Measurements from ENCODE around the gene CAB39L. TPM values are rescaled to one million over a fixed set of nuclear protein-coding genes. Genes with fewer than 3 reads are reported as not detected.
"Not testable (repeated sequence)": the region's sequence is repeated elsewhere in the genome, so short reads cannot be mapped to it uniquely, and the experiment has no call there.

CAB39L gene
- total and polyA plus RNA-seq, 11 donors: 5.9 to 27.4 (median 16.2) TPM

DNA sequence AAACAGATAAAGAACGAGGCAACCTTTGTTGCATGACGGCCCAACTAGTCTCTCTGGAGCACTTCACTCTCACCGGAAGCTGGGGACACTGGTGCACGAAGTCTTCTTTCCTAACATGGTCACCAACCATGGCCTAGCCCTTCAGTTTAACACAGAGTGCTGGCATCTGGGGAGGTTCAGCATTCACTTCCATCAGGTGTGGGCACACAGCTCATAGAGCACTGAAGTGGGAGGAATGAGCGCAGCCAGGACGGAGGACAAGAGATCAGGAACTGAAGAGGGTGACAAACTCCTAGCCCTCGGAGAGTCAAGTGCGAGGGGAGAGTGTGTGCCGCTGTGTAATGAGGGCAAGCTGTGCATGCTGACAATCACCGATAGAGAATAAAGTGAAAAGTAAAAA, 103.7 kb downstream of the CAB39L start:
- DNase-seq: peak in 1 of 5 donors; percentile 33
- 70 to 79% (median 77%) methylated on average over 10 of the region's 10 CpGs for WGBS, 4 donors
- peak in 3 of 4 donors; percentile 68 to 77 (median 72) for ATAC-seq
- peaks cover 0 to 5% (median 0%) of the 10 kb centered on the region in 12 donors for H3K4me1 ChIP-seq
- no peaks in the 10 kb centered on the region for H3K27me3 ChIP-seq
- intact Hi-C loops (cut with DNase I): no loop called here
- H3K9me3 ChIP-seq: no peaks in the 10 kb centered on the region
- H3K4me3 ChIP-seq: no peak overlapping the region
- peaks cover 0 to 34% (median 13%) of the 10 kb centered on the region in 9 donors for H3K36me3 ChIP-seq
- H3K27ac ChIP-seq: no peak overlapping the region
- TF ChIP-seq, protein P1, sequence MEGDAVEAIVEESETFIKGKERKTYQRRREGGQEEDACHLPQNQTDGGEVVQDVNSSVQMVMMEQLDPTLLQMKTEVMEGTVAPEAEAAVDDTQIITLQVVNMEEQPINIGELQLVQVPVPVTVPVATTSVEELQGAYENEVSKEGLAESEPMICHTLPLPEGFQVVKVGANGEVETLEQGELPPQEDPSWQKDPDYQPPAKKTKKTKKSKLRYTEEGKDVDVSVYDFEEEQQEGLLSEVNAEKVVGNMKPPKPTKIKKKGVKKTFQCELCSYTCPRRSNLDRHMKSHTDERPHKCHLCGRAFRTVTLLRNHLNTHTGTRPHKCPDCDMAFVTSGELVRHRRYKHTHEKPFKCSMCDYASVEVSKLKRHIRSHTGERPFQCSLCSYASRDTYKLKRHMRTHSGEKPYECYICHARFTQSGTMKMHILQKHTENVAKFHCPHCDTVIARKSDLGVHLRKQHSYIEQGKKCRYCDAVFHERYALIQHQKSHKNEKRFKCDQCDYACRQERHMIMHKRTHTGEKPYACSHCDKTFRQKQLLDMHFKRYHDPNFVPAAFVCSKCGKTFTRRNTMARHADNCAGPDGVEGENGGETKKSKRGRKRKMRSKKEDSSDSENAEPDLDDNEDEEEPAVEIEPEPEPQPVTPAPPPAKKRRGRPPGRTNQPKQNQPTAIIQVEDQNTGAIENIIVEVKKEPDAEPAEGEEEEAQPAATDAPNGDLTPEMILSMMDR (IDR thresholded peaks at IDR 0.05): no peak
- TF ChIP-seq POLR2A (IDR thresholded peaks at IDR 0.05): no peak

DNA sequence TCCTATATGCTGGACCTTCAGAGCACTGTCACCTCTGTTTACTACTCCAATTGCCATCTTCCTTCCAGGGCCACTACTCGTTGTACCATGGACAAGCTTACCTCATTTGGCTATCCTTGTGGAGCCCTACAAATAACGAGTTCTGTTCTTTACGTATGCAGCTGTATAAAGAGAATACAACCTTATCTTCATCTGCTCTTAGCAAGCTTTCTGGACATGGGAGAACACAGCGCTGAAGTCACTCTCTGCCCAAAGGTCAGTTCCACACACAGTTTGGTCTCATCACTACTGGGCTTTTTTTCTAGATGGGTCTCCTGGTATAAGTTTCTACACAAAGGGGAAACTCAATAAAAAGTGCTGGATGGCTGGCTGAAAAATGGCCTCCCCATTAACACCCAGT, 107.2 kb downstream of the CAB39L start:
- Histone ChIP-seq H3K27me3 (no peaks in the 10 kb centered on the region), H3K9me3 (no peaks in the 10 kb centered on the region), H3K27ac (no peak overlapping the region), H3K4me1 (peaks cover 0 to 6% (median 0%) of the 10 kb centered on the region in 12 donors), H3K4me3 (no peak overlapping the region), H3K36me3 (peaks cover 0 to 29% (median 10%) of the 10 kb centered on the region in 9 donors)
- TF ChIP-seq, protein P1 (IDR thresholded peaks at IDR 0.05): no peak
- no peak for TF ChIP-seq POLR2A (IDR thresholded peaks at IDR 0.05)
- intact Hi-C loops (cut with DNase I): no loop called here
- WGBS, 4 donors: 77 to 81% (median 79%) methylated on average over 4 of the region's 4 CpGs
- peak in 2 of 4 donors; percentile 18 to 59 for ATAC-seq
- DNase-seq: no peak

DNA sequence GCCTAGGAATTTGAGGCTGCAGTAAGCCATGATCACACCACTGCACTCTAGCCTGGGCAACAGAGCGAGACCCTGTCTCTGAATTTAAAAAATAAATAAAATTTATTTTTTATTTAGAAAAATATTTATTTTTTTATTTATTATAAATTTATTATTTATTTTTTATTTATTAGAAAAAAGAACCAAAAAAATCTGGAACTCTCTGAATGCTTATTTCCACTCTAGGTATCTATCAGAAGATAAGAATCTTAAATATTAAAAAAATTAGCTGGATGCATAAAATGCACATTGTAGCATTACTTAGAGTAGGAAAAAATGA, 113.4 kb downstream of the CAB39L start:
- H3K27me3 ChIP-seq: no peaks in the 10 kb centered on the region
- 95 to 100% (median 99%) methylated on average over 1 of the region's 1 CpG for WGBS, 4 donors
- no peak for ATAC-seq
- intact Hi-C loops (cut with DNase I): no loop called here
- H3K36me3 ChIP-seq: peaks cover 0 to 48% (median 5%) of the 10 kb centered on the region in 9 donors
- no peak overlapping the region for H3K4me3 ChIP-seq
- TF ChIP-seq, protein P1 (IDR thresholded peaks at IDR 0.05): no peak
- TF ChIP-seq POLR2A (IDR thresholded peaks at IDR 0.05): no peak
- H3K9me3 ChIP-seq: no peaks in the 10 kb centered on the region
- H3K4me1 ChIP-seq: peaks cover 0 to 11% (median 0%) of the 10 kb centered on the region in 12 donors
- DNase-seq: no peak
- no peak overlapping the region for H3K27ac ChIP-seq

DNA sequence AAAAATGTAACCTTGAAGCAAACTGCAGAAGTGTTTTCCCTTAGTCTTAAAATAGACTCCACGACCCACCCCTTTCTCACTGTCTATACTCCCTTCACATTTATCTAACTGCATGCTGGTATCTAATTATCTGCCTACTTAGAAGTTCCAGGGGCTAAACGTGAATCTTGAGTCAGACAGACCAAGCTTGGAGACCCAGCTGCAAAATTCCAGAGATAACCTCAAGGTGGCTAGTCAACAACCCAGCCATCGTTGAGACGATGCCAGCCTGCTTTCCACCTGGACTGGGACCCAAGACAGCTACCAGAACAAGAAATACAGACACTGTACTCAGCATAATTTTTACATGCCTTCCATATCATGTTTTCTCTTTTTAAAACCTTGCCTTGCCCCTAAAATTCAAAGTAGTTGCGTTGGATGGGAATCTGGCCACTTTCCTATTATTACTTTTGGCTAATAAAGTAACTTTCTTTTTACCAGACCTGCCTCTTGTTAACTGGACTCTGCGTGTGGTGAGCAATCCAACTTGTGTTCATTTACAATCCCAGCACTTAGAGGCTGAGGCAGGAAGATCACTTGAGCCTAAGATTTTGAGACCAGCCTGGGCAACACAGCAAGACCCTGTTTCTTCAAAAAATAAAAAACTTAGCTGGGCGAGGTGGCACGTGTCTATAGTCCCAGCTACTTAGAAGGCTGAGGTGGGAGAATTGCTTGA, 113.9 kb downstream of the CAB39L start:
- no peak overlapping the region for H3K4me3 ChIP-seq
- H3K4me1 ChIP-seq: peaks cover 0 to 11% (median 0%) of the 10 kb centered on the region in 12 donors
- ATAC-seq (no peak), DNase-seq (no peak)
- no peak overlapping the region for H3K27ac ChIP-seq
- TF ChIP-seq, protein P1 (IDR thresholded peaks at IDR 0.05): no peak
- TF ChIP-seq POLR2A (IDR thresholded peaks at IDR 0.05): no peak
- H3K27me3 ChIP-seq: no peaks in the 10 kb centered on the region
- H3K9me3 ChIP-seq: no peaks in the 10 kb centered on the region
- intact Hi-C loops (cut with DNase I): no loop called here
- H3K36me3 ChIP-seq: peaks cover 0 to 48% (median 5%) of the 10 kb centered on the region in 9 donors
- 63 to 71% (median 68%) methylated on average over 8 of the region's 8 CpGs for WGBS, 4 donors

DNA sequence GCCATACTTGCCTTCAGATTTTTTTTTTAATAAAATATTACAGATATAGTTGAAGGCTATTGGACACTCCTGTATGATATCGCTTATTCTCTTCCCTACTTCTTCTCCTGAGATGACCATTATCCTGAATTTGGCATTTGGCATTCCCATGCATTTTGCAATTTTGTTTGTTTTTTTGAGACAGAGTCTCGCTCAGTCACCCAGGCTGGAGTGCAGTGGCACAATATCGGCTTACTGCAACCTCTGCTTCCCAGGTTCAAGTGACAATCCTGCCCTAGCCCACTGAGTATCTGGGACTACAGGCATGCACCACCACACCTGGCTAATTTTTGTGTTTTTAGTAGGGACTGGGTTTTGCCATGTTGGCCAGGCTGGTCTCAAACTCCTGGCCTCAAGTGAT, 116.7 kb downstream of the CAB39L start:
- H3K9me3 ChIP-seq; ATAC-seq; H3K27me3 ChIP-seq; DNase-seq; intact Hi-C loops (cut with DNase I); H3K27ac ChIP-seq; H3K4me3 ChIP-seq: not testable (repeated sequence)
- peaks cover 0 to 14% (median 0%) of the 10 kb centered on the region in 12 donors for H3K4me1 ChIP-seq
- H3K36me3 ChIP-seq: peaks cover 0 to 55% (median 5%) of the 10 kb centered on the region in 9 donors
- WGBS, 4 donors: 97 to 100% (median 98%) methylated on average over 3 of the region's 3 CpGs
